ENCODE data around the gene ZSCAN26.

GRCh38 chr6:28269492-28269891 is 2.5 kb downstream of the ZSCAN26 start:
- no peak for TF ChIP-seq POLR2A (IDR thresholded peaks at IDR 0.05)
- TF ChIP-seq, protein P1, sequence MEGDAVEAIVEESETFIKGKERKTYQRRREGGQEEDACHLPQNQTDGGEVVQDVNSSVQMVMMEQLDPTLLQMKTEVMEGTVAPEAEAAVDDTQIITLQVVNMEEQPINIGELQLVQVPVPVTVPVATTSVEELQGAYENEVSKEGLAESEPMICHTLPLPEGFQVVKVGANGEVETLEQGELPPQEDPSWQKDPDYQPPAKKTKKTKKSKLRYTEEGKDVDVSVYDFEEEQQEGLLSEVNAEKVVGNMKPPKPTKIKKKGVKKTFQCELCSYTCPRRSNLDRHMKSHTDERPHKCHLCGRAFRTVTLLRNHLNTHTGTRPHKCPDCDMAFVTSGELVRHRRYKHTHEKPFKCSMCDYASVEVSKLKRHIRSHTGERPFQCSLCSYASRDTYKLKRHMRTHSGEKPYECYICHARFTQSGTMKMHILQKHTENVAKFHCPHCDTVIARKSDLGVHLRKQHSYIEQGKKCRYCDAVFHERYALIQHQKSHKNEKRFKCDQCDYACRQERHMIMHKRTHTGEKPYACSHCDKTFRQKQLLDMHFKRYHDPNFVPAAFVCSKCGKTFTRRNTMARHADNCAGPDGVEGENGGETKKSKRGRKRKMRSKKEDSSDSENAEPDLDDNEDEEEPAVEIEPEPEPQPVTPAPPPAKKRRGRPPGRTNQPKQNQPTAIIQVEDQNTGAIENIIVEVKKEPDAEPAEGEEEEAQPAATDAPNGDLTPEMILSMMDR (IDR thresholded peaks at IDR 0.05): no peak
